ENCODE measurements around the gene TMEM266. TPM values are rescaled to one million over a fixed set of nuclear protein-coding genes. Genes with fewer than 3 reads are reported as not detected.

Gene TMEM266
- total and polyA plus RNA-seq, 2 of the 4 experiments (the other 2 are of a cell fraction): not detected

- Histone ChIP-seq H2AK9ac (replicated peaks; ENCODE audit: low read depth, low read length, poor library complexity) (no peak overlapping the region), H2AFZ (replicated peaks; ENCODE audit: low read length, poor library complexity) (no peak overlapping the region), H3K4ac (ENCODE audit: low read depth, low read length) (no peak overlapping the region), H3K79me1 (ENCODE audit: low read depth in 1 of 2, low read length in 2 of 2) (no peaks in the 10 kb centered on the region), H3K27me3 (ENCODE audit: control insufficient read depth, insufficient read depth, low read length) (peaks cover 70% of the 10 kb centered on the region), H3K4me1 (ENCODE audit: control insufficient read depth, insufficient read depth, low read length) (no peaks in the 10 kb centered on the region), H3K27ac (ENCODE audit: insufficient read depth, low read length) (no peak overlapping the region), H2AK5ac (ENCODE audit: low read depth, low read length) (no peak overlapping the region), H3K18ac (ENCODE audit: low read depth, low read length) (no peak overlapping the region), H3K23ac (ENCODE audit: low read depth, low read length) (no peak overlapping the region), H3K9me3 (ENCODE audit: control insufficient read depth, insufficient read depth, low read length) (no peaks in the 10 kb centered on the region), H2BK5ac (ENCODE audit: low read depth, low read length, poor library complexity, severe bottlenecking) (no peak overlapping the region), H4K91ac (ENCODE audit: insufficient read depth, low read depth, low read length) (no peak overlapping the region), H2BK15ac (ENCODE audit: low read depth, low read length) (no peak overlapping the region), H4K20me1 (ENCODE audit: insufficient read depth, low read length) (no peaks in the 10 kb centered on the region), H3K9ac (ENCODE audit: low read depth, low read length) (no peak overlapping the region), H3K56ac (ENCODE audit: extremely low read depth, insufficient read depth, low read length) (no peak overlapping the region), H3K14ac (replicated peaks; ENCODE audit: low read depth, low read length) (no peak overlapping the region), H2BK20ac (ENCODE audit: low read depth, low read length) (no peak overlapping the region), H4K5ac (ENCODE audit: low read depth, low read length) (no peak overlapping the region), H3K9me1 (ENCODE audit: insufficient read depth, low read length) (no peaks in the 10 kb centered on the region), H2BK120ac (ENCODE audit: low read depth, low read length) (no peak overlapping the region), H3K4me2 (ENCODE audit: low read depth, low read length) (no peak overlapping the region), H3K4me3 (ENCODE audit: insufficient read depth, low read depth, low read length) (no peak overlapping the region), H3K36me3 (ENCODE audit: control insufficient read depth, insufficient read depth, low read length) (no peaks in the 10 kb centered on the region), H4K8ac (ENCODE audit: low read depth in 2 of 2, low read length in 2 of 2) (no peak overlapping the region)
- DNase-seq: no peak
- TF ChIP-seq NFE2L2 (IDR thresholded peaks at IDR 0.05; ENCODE audit: low read depth, low read length): no peak
- TF ChIP-seq POLR2A (IDR thresholded peaks at IDR 0.05; ENCODE audit: low read depth, low read length): no peak
- TF ChIP-seq MXI1 (IDR thresholded peaks at IDR 0.05; ENCODE audit: borderline replicate concordance, low read depth, low read length): no peak
- TF ChIP-seq CHD1 (IDR thresholded peaks at IDR 0.05; ENCODE audit: low read depth, low read length): no peak
- TF ChIP-seq USF2 (IDR thresholded peaks at IDR 0.05; ENCODE audit: low read depth, low read length): no peak
- no peak for TF ChIP-seq BHLHE40 (IDR thresholded peaks at IDR 0.05; ENCODE audit: low read depth, low read length)
- no peak for TF ChIP-seq RAD21 (IDR thresholded peaks at IDR 0.05; ENCODE audit: low read length)
- TF ChIP-seq MAZ (IDR thresholded peaks at IDR 0.05; ENCODE audit: borderline replicate concordance, low read depth, low read length): no peak
- no peak for TF ChIP-seq SMC3 (IDR thresholded peaks at IDR 0.05; ENCODE audit: low read depth, low read length)
- TF ChIP-seq RFX5 (IDR thresholded peaks at IDR 0.05; ENCODE audit: low read depth, low read length): no peak
- TF ChIP-seq MAFK (IDR thresholded peaks at IDR 0.05; ENCODE audit: low read depth, low read length): no peak
- in situ Hi-C loops (cut with MboI; ENCODE audit: low sequenced_read_pairs): no loop called here
- ChIA-PET CTCF (no interaction called here), POLR2A (ENCODE audit: unreplicated experiment) (no interaction called here)
- ATAC-seq (ENCODE audit: low read depth): no peak
- 13% methylated on average over 1 of the region's 6 CpGs; no CpG with 5 or more reads in 1 of the 2 experiments for WGBS, 2 experiments (ENCODE audit: extremely low coverage in 2 of 2, insufficient read length in 1 of 2)
- dilution Hi-C loops (cut with HindIII; ENCODE audit: low sequenced_read_pairs, unreplicated experiment): no loop called here
- BruUV-seq (replicated peaks): no TSS peak
- intact Hi-C loops (cut with micrococcal nuclease): no loop called here
These were observed 5.5 kb downstream of the TMEM266 start for GRCh38 chr15:76065245-76065644.
